GM12878 (cell line): ENCODE data around the gene SLC6A2. TPM values are rescaled to one million over a fixed set of nuclear protein-coding genes. Genes with fewer than 3 reads are reported as not detected.

Experiments
- ATAC-seq: fragments of 200-7000 bp; cut with Tn5 transposase; 3 replicates; pipeline ENCODE4 v1.9.1; 2020; ENCODE audit warnings: mild to moderate bottlenecking, moderate library complexity
- BruUV-seq: library from RNA; stranded (reverse); fragments of 400-500 nt; replicated peaks from 2 replicates; lab custom pipeline; 2021; lab: Mats Ljungman, UMichigan
- CTCF ChIA-PET: fragments of 300-600 bp; sonication (Branson Sonifier 250); formaldehyde crosslinking; extraction: SDS; loops from one replicate; lab custom pipeline; 2021; ENCODE audit warnings: inconsistent platforms; lab: Yijun Ruan, JAX
- POLR2A ChIA-PET: fragments of 350-600 bp; formaldehyde crosslinking; extraction: SDS; loops from one replicate; lab custom pipeline; 2021; ENCODE audit warnings: inconsistent platforms; lab: Charles Lee
- RAD21 ChIA-PET: fragments of 300-600 bp; sonication (Branson Sonifier 250); formaldehyde crosslinking; loops from one replicate; lab custom pipeline; 2023; ENCODE audit warnings: antibody characterized with exemption; ENCODE audit not compliant: unreplicated experiment; lab: Charles Lee
- SMC1A ChIA-PET: fragments of 300-600 bp; sonication (Branson Sonifier 250); formaldehyde crosslinking; loops from one replicate; lab custom pipeline; 2023; ENCODE audit not compliant: unreplicated experiment, uncharacterized antibody; lab: Charles Lee
- DNase-seq: peaks from one replicate; pipeline ENCODE4 v3.0.0-alpha.2; 2011; ENCODE audit warnings: low read depth, low spot score
- FAIRE-seq: peaks from 3 replicates; lab custom pipeline; 2011; peaks lifted over from hg19 to GRCh38; lab: Jason Lieb, UNC
- H2AFZ ChIP-seq: 2 replicates; pipeline ENCODE4 v1.6.0; 2011; ENCODE audit warnings: low read depth, low read length, control low read depth; ENCODE audit not compliant: control insufficient read depth
- H3K27ac ChIP-seq: 2 replicates; pipeline ENCODE4 v1.5.1; 2011; ENCODE audit warnings: control low read depth; ENCODE audit not compliant: control insufficient read depth, insufficient read depth
- H3K27me3 ChIP-seq, 2 experiments: replicated peaks in 1 of 2; 2 replicates each; pipeline versions ENCODE4 v1.6.0 to v1.6.1; 2011; ENCODE audit warnings: low read length in 1 of 2; ENCODE audit not compliant: control insufficient read depth in 2 of 2, insufficient read depth in 2 of 2
- H3K36me3 ChIP-seq, 2 experiments: 2 replicates each; pipeline ENCODE4 v1.5.1; 2011; ENCODE audit warnings: low read length in 1 of 2; ENCODE audit not compliant: control insufficient read depth in 2 of 2, insufficient read depth in 2 of 2
- H3K4me1 ChIP-seq: 2 replicates; pipeline ENCODE4 v1.6.1; 2011; ENCODE audit warnings: mild to moderate bottlenecking, low read length, moderate library complexity, mixed read lengths; ENCODE audit not compliant: control insufficient read depth, insufficient read depth
- H3K4me2 ChIP-seq: 2 replicates; pipeline ENCODE4 v1.6.0; 2011; ENCODE audit warnings: control low read depth; ENCODE audit not compliant: control insufficient read depth, insufficient read depth
- H3K4me3 ChIP-seq: fragments of 200-600 bp; sonication (generic); 2 replicates; pipeline ENCODE4 v1.5.1; 2016
- H3K79me2 ChIP-seq: 2 replicates; pipeline ENCODE4 v1.6.0; 2011; ENCODE audit warnings: low read length; ENCODE audit not compliant: control insufficient read depth, insufficient read depth
- H3K9ac ChIP-seq: 2 replicates; pipeline ENCODE4 v1.8.0; 2011; ENCODE audit warnings: low read length, control low read depth, mixed read lengths; ENCODE audit not compliant: control insufficient read depth, insufficient read depth
- H3K9me3 ChIP-seq: replicated peaks from 3 replicates; pipeline ENCODE4 v1.5.1; 2011; ENCODE audit warnings: mild to moderate bottlenecking, low read length; ENCODE audit not compliant: control insufficient read depth, insufficient read depth
- H4K20me1 ChIP-seq: 2 replicates; pipeline ENCODE4 v1.6.0; 2011; ENCODE audit not compliant: control insufficient read depth, insufficient read depth
- CTCF ChIP-seq, 3 experiments: IDR thresholded peaks in 2 of 3; conservative IDR thresholded peaks in 1 of 3; 2 replicates each; pipeline ENCODE4 v1.5.1; 2011; ENCODE audit warnings: low read depth in 3 of 3, low read length in 3 of 3, mild to moderate bottlenecking in 3 of 3, control low read depth in 2 of 3, moderate library complexity in 2 of 3, inconsistent platforms in 1 of 3, mixed read lengths in 1 of 3; ENCODE audit not compliant: control insufficient read depth in 2 of 3, insufficient read depth in 1 of 3; ENCODE audit errors: extremely low read depth in 1 of 3
- FOXK2 ChIP-seq: fragments of 450-650 bp; IDR thresholded peaks from 2 replicates; pipeline ENCODE4 v1.6.1; 2017; ENCODE audit warnings: mild to moderate bottlenecking, moderate library complexity
- IKZF1 ChIP-seq: fragments of 450-650 bp; conservative IDR thresholded peaks from 2 replicates; pipeline ENCODE4 v1.6.1; 2017; ENCODE audit warnings: antibody characterized with exemption, mild to moderate bottlenecking
- POLR2A ChIP-seq: IDR thresholded peaks from 2 replicates; pipeline ENCODE4 v1.6.1; 2011; ENCODE audit warnings: low read depth, mild to moderate bottlenecking, low read length
- POU2F2 ChIP-seq: IDR thresholded peaks from 3 replicates; pipeline ENCODE4 v1.6.1; 2011; ENCODE audit warnings: low read depth, mild to moderate bottlenecking, low read length, borderline replicate concordance
- RFX5 ChIP-seq: IDR thresholded peaks from 2 replicates; pipeline ENCODE4 v1.6.1; 2011; ENCODE audit warnings: low read depth, low read length, improper control_type of control experiment
- SUZ12 ChIP-seq: fragments of 200-600 bp; sonication (generic); IDR thresholded peaks from one replicate; pipeline ENCODE4 v1.6.1; 2018; ENCODE audit warnings: antibody characterized with exemption, mild to moderate bottlenecking; ENCODE audit not compliant: unreplicated experiment
- WGBS: methylation state at CpG from one replicate; pipeline ENCODE4 v1.1.6; 2016; ENCODE audit warnings: low lambda C conversion rate; ENCODE audit not compliant: insufficient replicate concordance, insufficient coverage; ENCODE audit errors: missing lambda C conversion rate; 5-methylcytosine and 5-hydroxymethylcytosine counted together
- in situ Hi-C: fragments of 300-500 bp; cut with MboI; formaldehyde crosslinking; loops from 9 replicates; pipeline ENCODE4 v1.14.3; 2018; ENCODE audit warnings: mixed read lengths
- intact Hi-C: fragments of 100-400 bp; cut with micrococcal nuclease; formaldehyde crosslinking; loops from one replicate; pipeline ENCODE4 v1.14.2; 2022; ENCODE audit not compliant: unreplicated experiment
- polyA plus RNA-seq, 11 experiments: library from polyadenylated mRNA; depleted of rRNA in 4 of 11; unstranded in 6 of 11; stranded (reverse) in 5 of 11; fragments of >200 nt; fragmentation: Nextera tagmentation in 4 of 11; fragmentation: Illumina TruSeq in 1 of 11; extraction: Ambion mirVana in 4 of 11; extraction: Trizol in 1 of 11; gene quantifications; 1 replicate in 1 of 11; 2 replicates in 10 of 11; pipeline versions ENCODE4 v1.2.1 to v1.2.3, GENCODE V29; 2011 to 2016; ENCODE audit warnings: inconsistent platforms in 2 of 11, missing spikeins in 2 of 11, low read depth in 1 of 11
- total RNA-seq, 4 experiments: library from RNA; depleted of rRNA in 3 of 4; stranded (reverse); fragments of >200 nt in 3 of 4; fragmentation: Illumina TruSeq in 1 of 4; extraction: Trizol in 1 of 4; gene quantifications; 2 replicates each; pipeline versions ENCODE4 v1.2.1 to v1.2.3, GENCODE V29; 2013 to 2021
- TF ChIP-seq, protein P1 (sequence below): IDR thresholded peaks from 2 replicates; pipeline ENCODE4 v1.6.1; 2011; ENCODE audit warnings: low read depth, low read length, improper control_type of control experiment, borderline replicate concordance
- TF ChIP-seq, protein P2 (sequence below): fragments of 450-650 bp; IDR thresholded peaks from 2 replicates; pipeline ENCODE4 v1.6.1; 2014; ENCODE audit warnings: mild to moderate bottlenecking

Gene SLC6A2
- total and polyA plus RNA-seq, 10 of the 15 experiments (the other 5 are each of a cell fraction or from before 2014, with no cell fraction given) = not detected

GRCh38 chr16:55687802-55688201 lies 32.0 kb downstream of the SLC6A2 start:
- TF ChIP-seq, protein P1, sequence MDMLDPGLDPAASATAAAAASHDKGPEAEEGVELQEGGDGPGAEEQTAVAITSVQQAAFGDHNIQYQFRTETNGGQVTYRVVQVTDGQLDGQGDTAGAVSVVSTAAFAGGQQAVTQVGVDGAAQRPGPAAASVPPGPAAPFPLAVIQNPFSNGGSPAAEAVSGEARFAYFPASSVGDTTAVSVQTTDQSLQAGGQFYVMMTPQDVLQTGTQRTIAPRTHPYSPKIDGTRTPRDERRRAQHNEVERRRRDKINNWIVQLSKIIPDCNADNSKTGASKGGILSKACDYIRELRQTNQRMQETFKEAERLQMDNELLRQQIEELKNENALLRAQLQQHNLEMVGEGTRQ = no peak
- TF ChIP-seq, protein P2, sequence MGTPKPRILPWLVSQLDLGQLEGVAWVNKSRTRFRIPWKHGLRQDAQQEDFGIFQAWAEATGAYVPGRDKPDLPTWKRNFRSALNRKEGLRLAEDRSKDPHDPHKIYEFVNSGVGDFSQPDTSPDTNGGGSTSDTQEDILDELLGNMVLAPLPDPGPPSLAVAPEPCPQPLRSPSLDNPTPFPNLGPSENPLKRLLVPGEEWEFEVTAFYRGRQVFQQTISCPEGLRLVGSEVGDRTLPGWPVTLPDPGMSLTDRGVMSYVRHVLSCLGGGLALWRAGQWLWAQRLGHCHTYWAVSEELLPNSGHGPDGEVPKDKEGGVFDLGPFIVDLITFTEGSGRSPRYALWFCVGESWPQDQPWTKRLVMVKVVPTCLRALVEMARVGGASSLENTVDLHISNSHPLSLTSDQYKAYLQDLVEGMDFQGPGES = no peak
- TF ChIP-seq POLR2A (no peak), SUZ12 (no peak), RFX5 (no peak), CTCF (IDR thresholded peaks at IDR 0.05 in 2 of 3, conservative IDR thresholded peaks at IDR 0.05 in 1 of 3; ENCODE audit: control insufficient read depth in 2 of 3, extremely low read depth in 1 of 3, insufficient read depth in 1 of 3, low read depth in 3 of 3, low read length in 3 of 3) (no peak), FOXK2 (no peak), IKZF1 (no peak), POU2F2 (peak; percentile 22; the same call in 1 of the 3 replicates)
- Histone ChIP-seq H4K20me1 (no peaks in the 10 kb centered on the region), H3K27me3 (no peaks in the 10 kb centered on the region), H3K4me3 (no peak overlapping the region), H3K9ac (no peak overlapping the region), H2AFZ (no peak overlapping the region), H3K36me3 (no peaks in the 10 kb centered on the region), H3K4me1 (no peaks in the 10 kb centered on the region), H3K9me3 (no peaks in the 10 kb centered on the region), H3K79me2 (no peaks in the 10 kb centered on the region), H3K4me2 (no peak overlapping the region), H3K27ac (no peak overlapping the region)
- in situ Hi-C loops (no loop called here), intact Hi-C loops (no loop called here)
- RAD21 ChIA-PET = no interaction called here
- POLR2A ChIA-PET = no interaction called here
- peak; percentile 44; the same call in 2 of the 3 replicates for ATAC-seq
- CTCF ChIA-PET = no interaction called here
- DNase-seq = no peak
- WGBS = 0% methylated on average over 2 of the region's 2 CpGs
- SMC1A ChIA-PET = interaction anchor here (0.6 kb wide), 1 partner anchor 259 kb away, joined by 3 read pairs; no protein-coding TSS in a partner anchor
- FAIRE-seq = no peak
- no TSS peak for BruUV-seq
